HepG2 (cell line): ENCODE measurements around the gene TMEM38B. TPM values are rescaled to one million over a fixed set of nuclear protein-coding genes. Genes with fewer than 3 reads are reported as not detected.

Experiments used
- ATAC-seq: fragments of 200-7000 bp; cut with Tn5 transposase; 3 replicates; pipeline ENCODE4 v1.9.1; 2020; ENCODE audit warnings: mild to moderate bottlenecking, moderate library complexity
- BruUV-seq: library from RNA; stranded (reverse); fragments of 400-500 nt; replicated peaks from 2 replicates; lab custom pipeline; 2021; lab: Mats Ljungman, UMichigan
- CTCF ChIA-PET: fragments of 300-600 bp; formaldehyde crosslinking; extraction: SDS; loops from one replicate; lab custom pipeline; 2021; ENCODE audit warnings: low total read pairs, inconsistent platforms, low intra/inter-chr PET ratio; lab: Yijun Ruan, JAX
- POLR2A ChIA-PET: fragments of 350-600 bp; sonication (Branson Sonifier 250); formaldehyde crosslinking; loops from one replicate; lab custom pipeline; 2020; ENCODE audit warnings: antibody characterized with exemption, inconsistent platforms; lab: Yijun Ruan, JAX
- DNase-seq: peaks from one replicate; pipeline ENCODE4 v3.0.0-alpha.2; 2015; ENCODE audit warnings: low spot score
- FAIRE-seq: peaks from 3 replicates; lab custom pipeline; 2011; peaks lifted over from hg19 to GRCh38; lab: Jason Lieb, UNC
- H2AFZ ChIP-seq: one replicate; pipeline ENCODE4 v1.6.1; 2011; ENCODE audit warnings: low read length, inconsistent platforms
- H3K27ac ChIP-seq: fragments of 300-600 bp; 3 replicates; pipeline ENCODE4 v1.8.0; 2011; ENCODE audit warnings: mixed run types, mild to moderate bottlenecking, mixed read lengths, low read length, inconsistent platforms; ENCODE audit not compliant: insufficient read depth; ENCODE audit errors: extremely low read length
- H3K27me3 ChIP-seq, 2 experiments: fragments of 200-600 bp in 1 of 2; 2 replicates in 1 of 2; 3 replicates in 1 of 2; pipeline versions ENCODE4 v1.6.0 to v1.8.0; 2011; ENCODE audit warnings: low read length in 2 of 2, mild to moderate bottlenecking in 2 of 2, moderate library complexity in 2 of 2, inconsistent platforms in 1 of 2; ENCODE audit not compliant: insufficient read depth in 2 of 2, control insufficient read depth in 1 of 2
- H3K36me3 ChIP-seq, 2 experiments: fragments of 200-600 bp in 1 of 2; replicated peaks in 1 of 2; 2 replicates in 1 of 2; 3 replicates in 1 of 2; pipeline versions ENCODE4 v1.5.1 to v1.8.0; 2011; ENCODE audit warnings: low read length in 2 of 2, inconsistent platforms in 1 of 2; ENCODE audit not compliant: insufficient read depth in 2 of 2, control insufficient read depth in 1 of 2
- H3K4me1 ChIP-seq: 2 replicates; pipeline ENCODE4 v1.5.1; 2012; ENCODE audit warnings: low read length, inconsistent platforms; ENCODE audit not compliant: insufficient read depth
- H3K4me2 ChIP-seq: 2 replicates; pipeline ENCODE4 v1.6.0; 2011; ENCODE audit warnings: low read depth, low read length, inconsistent platforms
- H3K4me3 ChIP-seq, 3 experiments: fragments of 200-600 bp in 1 of 3; sonication (generic), shearing (Covaris generic) in 1 of 3; replicated peaks in 1 of 3; 2 replicates each; pipeline ENCODE4 v1.5.1; 2011 to 2016; ENCODE audit warnings: low read length in 3 of 3, inconsistent platforms in 2 of 3, low read depth in 2 of 3, mild to moderate bottlenecking in 2 of 3, control low read depth in 1 of 3, mixed read lengths in 1 of 3; ENCODE audit not compliant: insufficient read depth in 1 of 3
- H3K79me2 ChIP-seq: one replicate; pipeline ENCODE4 v1.6.1; 2011; ENCODE audit warnings: low read length, inconsistent platforms; ENCODE audit not compliant: insufficient read depth
- H3K9ac ChIP-seq: 2 replicates; pipeline ENCODE4 v1.6.0; 2011; ENCODE audit warnings: mild to moderate bottlenecking, low read depth, low read length, inconsistent platforms; ENCODE audit not compliant: insufficient read depth
- H3K9me3 ChIP-seq: 2 replicates; pipeline ENCODE4 v1.5.1; 2012; ENCODE audit warnings: mild to moderate bottlenecking, low read length
- H4K20me1 ChIP-seq: 2 replicates; pipeline ENCODE4 v1.6.0; 2011; ENCODE audit warnings: inconsistent platforms, mild to moderate bottlenecking, low read length, moderate library complexity; ENCODE audit not compliant: insufficient read depth
- FOXA3 ChIP-seq: IDR thresholded peaks from 2 replicates; pipeline ENCODE4 v1.6.1; 2016; ENCODE audit warnings: missing genetic modification reagents, missing compliant biosample characterization
- GABPB1 ChIP-seq: IDR thresholded peaks from 2 replicates; pipeline ENCODE4 v1.6.1; 2016; ENCODE audit warnings: mild to moderate bottlenecking, missing genetic modification reagents, moderate library complexity, missing compliant biosample characterization
- RCOR2 ChIP-seq: IDR thresholded peaks from 2 replicates; pipeline ENCODE4 v1.6.1; 2016; ENCODE audit warnings: missing biosample characterization, missing genetic modification reagents
- SNAI1 ChIP-seq: sonication (generic); formaldehyde crosslinking; IDR thresholded peaks from 2 replicates; pipeline ENCODE4 v1.5.0; 2020; ENCODE audit warnings: mild to moderate bottlenecking, missing genetic modification reagents, borderline replicate concordance
- ZMAT3 ChIP-seq: sonication (generic); formaldehyde crosslinking; conservative IDR thresholded peaks from 2 replicates; pipeline ENCODE4 v1.7.0; 2021; ENCODE audit warnings: missing genetic modification reagents
- ZNF10 ChIP-seq: sonication (generic); formaldehyde crosslinking; IDR thresholded peaks from 2 replicates; pipeline ENCODE4 v1.4.0; 2020; ENCODE audit warnings: mild to moderate bottlenecking, low read depth, missing genetic modification reagents, borderline replicate concordance
- ZNF616 ChIP-seq: sonication (generic); formaldehyde crosslinking; IDR thresholded peaks from 2 replicates; pipeline ENCODE4 v1.5.0; 2020; ENCODE audit warnings: low read depth, mild to moderate bottlenecking, missing genetic modification reagents
- WGBS: methylation state at CpG from one replicate; pipeline ENCODE4 v1.1.6; 2017; ENCODE audit warnings: low lambda C conversion rate; 5-methylcytosine and 5-hydroxymethylcytosine counted together
- in situ Hi-C: cut with HindIII; loops from 2 replicates; pipeline ENCODE4 v1.10.0; 2017; ENCODE audit warnings: low pct_unique_long_range_greater_than_20kb; ENCODE audit not compliant: extremely low pct_ligation_motif_present
- intact Hi-C: fragments of 100-400 bp; cut with micrococcal nuclease; formaldehyde crosslinking; loops from one replicate; pipeline ENCODE4 v1.10.0; 2022; ENCODE audit not compliant: unreplicated experiment
- polyA plus RNA-seq, 8 experiments: library from polyadenylated mRNA; depleted of rRNA in 3 of 8; stranded (reverse) in 7 of 8; unstranded in 1 of 8; fragments of >200 nt; fragmentation: Illumina TruSeq in 4 of 8; extraction: Trizol in 4 of 8; gene quantifications; 2 replicates each; pipeline versions ENCODE4 v1.2.1 to v1.2.3, GENCODE V29; 2011 to 2016; ENCODE audit warnings: low read depth in 4 of 8, missing spikeins in 1 of 8, mixed read lengths in 1 of 8; ENCODE audit not compliant: insufficient read depth in 1 of 8
- total RNA-seq, 5 experiments: library from RNA; depleted of rRNA; stranded (reverse); fragments of >200 nt; fragmentation: Illumina TruSeq; extraction: Trizol; gene quantifications; 2 replicates each; pipeline ENCODE4 v1.2.3, GENCODE V29; 2016; ENCODE audit warnings: low read depth in 1 of 5
- TF ChIP-seq, protein P1 (sequence below): sonication (generic); formaldehyde crosslinking; IDR thresholded peaks from 2 replicates; pipeline ENCODE4 v1.4.0; 2020; ENCODE audit warnings: missing genetic modification reagents, low read depth, mild to moderate bottlenecking, borderline replicate concordance
- TF ChIP-seq, protein P2 (sequence below): sonication (generic); formaldehyde crosslinking; IDR thresholded peaks from 2 replicates; pipeline ENCODE4 v1.4.0; 2020; ENCODE audit warnings: missing genetic modification reagents

TMEM38B gene
- total and polyA plus RNA-seq, 2 of the 13 experiments (the other 11 are each of a cell fraction or from before 2014, with no cell fraction given) = 13.4 to 32.4 TPM

DNA sequence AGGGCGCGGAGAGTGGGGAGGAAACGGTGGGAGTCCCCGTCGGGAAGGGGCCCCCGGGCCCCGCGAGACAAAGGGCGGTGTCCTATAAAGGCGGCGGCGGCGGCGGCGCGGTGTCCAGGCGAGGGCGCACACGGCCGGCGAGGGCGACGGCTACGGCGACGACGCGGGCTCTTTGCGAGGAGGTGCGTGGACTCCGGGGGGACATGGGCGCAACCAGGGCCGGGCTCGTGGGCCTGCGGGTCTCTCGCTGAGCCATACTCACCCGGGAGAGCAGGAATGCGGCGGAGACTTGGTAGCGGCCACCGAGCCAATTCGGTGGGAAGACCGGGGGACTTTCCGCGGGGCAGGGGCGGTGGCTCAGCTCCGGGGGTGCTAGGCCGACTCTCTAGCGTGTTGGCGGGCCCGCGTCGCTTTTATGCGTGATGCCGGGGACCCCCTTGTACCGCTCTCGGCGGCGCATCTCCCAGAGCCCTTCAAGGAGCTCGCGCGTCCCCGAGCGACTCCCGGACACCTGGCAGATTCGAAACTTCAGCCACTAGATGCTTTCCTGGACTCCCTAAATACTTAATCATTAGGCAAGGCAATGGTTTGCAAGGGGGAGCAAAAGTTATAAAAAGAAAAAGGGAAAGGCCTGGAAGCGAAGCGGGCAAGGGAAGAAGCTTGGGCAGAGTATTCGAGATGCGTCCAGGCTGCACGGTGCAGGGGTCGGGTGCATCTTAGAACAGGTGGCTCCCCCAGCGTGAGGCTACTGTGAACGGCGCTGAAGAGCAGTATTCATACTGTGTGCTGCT lies 38.0 kb upstream of the TMEM38B start (continued):
- 0 out of 2 replicates have a peak, but pooled peaks have one; percentile 56 for TF ChIP-seq ZMAT3 (CRISPR knock-in tag)
- TF ChIP-seq ZNF616 = 0 out of 2 replicates have a peak, but pooled peaks have one; percentile 51
- TF ChIP-seq, protein P1, sequence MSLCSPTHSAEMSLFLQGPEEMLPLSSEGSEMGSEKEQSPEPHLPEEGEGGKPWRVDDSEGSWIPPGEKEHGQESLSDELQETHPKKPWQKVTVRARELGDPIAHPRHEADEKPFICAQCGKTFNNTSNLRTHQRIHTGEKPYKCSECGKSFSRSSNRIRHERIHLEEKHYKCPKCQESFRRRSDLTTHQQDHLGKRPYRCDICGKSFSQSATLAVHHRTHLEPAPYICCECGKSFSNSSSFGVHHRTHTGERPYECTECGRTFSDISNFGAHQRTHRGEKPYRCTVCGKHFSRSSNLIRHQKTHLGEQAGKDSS = peak; percentile 49; the same call in 1 of the 2 replicates
- TF ChIP-seq, protein P2, sequence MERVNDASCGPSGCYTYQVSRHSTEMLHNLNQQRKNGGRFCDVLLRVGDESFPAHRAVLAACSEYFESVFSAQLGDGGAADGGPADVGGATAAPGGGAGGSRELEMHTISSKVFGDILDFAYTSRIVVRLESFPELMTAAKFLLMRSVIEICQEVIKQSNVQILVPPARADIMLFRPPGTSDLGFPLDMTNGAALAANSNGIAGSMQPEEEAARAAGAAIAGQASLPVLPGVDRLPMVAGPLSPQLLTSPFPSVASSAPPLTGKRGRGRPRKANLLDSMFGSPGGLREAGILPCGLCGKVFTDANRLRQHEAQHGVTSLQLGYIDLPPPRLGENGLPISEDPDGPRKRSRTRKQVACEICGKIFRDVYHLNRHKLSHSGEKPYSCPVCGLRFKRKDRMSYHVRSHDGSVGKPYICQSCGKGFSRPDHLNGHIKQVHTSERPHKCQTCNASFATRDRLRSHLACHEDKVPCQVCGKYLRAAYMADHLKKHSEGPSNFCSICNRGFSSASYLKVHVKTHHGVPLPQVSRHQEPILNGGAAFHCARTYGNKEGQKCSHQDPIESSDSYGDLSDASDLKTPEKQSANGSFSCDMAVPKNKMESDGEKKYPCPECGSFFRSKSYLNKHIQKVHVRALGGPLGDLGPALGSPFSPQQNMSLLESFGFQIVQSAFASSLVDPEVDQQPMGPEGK (CRISPR knock-in tag) = peak; percentile 83

DNA sequence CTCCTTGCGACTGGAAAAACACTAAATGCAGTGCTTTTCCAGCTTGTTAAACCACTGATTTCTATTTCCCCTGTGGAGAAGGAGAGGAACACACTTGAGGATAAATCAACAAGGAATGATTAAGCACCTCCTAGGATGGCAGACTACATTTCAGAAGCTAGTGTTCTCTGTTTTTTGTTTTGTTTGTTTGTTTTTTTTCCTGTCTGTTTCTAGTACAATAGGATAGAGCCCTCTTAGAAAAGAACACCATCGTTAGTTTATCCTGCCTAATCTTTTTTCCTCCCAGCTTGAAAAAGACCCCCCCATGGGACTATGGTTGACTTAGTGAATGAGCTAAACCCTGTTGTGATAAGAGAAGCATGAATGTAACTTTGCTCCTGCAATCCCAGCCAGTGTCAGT lies 36.0 kb upstream of the TMEM38B start:
- H3K79me2 ChIP-seq = no peaks in the 10 kb centered on the region
- H3K4me3 ChIP-seq = no peak overlapping the region
- in situ Hi-C loops = no loop called here
- DNase-seq (no peak), FAIRE-seq (no peak), ATAC-seq (no peak)
- H3K27me3 ChIP-seq = peaks cover 6 to 29% of the 10 kb centered on the region in 2 experiments; a peak in 3 of 5 replicates
- H3K9ac ChIP-seq = no peak overlapping the region
- peaks cover 16% of the 10 kb centered on the region for H3K4me1 ChIP-seq
- no peak overlapping the region for H3K27ac ChIP-seq
- POLR2A ChIA-PET = no interaction called here
- BruUV-seq = no TSS peak
- H2AFZ ChIP-seq = no peak overlapping the region
- WGBS = 63% methylated on average over 2 of the region's 2 CpGs
- TF ChIP-seq ZNF10 (CRISPR knock-in tag) = no peak
- no peak for TF ChIP-seq SNAI1 (CRISPR knock-in tag)
- no peak for TF ChIP-seq GABPB1 (CRISPR knock-in tag)
- no peak for TF ChIP-seq RCOR2 (CRISPR knock-in tag)
- TF ChIP-seq FOXA3 (CRISPR knock-in tag) = no peak
- TF ChIP-seq, all 625 proteins: peak for 0
- no peaks in the 10 kb centered on the region for H3K9me3 ChIP-seq
- H3K36me3 ChIP-seq = no peaks in the 10 kb centered on the region
- H4K20me1 ChIP-seq = no peaks in the 10 kb centered on the region
- CTCF ChIA-PET = no interaction called here
- no peak overlapping the region for H3K4me2 ChIP-seq
- intact Hi-C loops = no loop called here
